ENCODE results near the gene SPNS3. TPM values are rescaled to one million over a fixed set of nuclear protein-coding genes. Genes with fewer than 3 reads are reported as not detected.

The SPNS3 gene
- total and polyA plus RNA-seq, 2 of the 4 experiments (the other 2 are of a cell fraction): 0.18 TPM; not detected in 1

DNA sequence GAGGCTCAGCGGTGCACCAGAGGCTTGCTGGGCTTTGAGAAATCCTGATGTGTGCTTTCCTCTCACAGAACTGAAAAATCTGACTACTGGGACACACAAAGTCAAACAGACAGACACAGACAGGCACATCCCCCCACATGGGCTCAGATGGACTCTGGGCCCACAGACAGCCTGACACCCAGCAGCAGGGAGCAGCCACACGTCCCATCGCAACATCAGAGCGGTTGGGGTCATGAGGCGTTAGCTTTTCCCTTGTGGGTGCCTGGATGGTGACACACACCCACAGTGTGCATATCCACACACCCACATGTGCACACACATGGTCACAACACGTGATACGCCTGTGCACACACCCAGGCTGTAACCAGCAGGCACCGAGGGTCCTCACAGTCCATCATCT is 6.3 kb downstream of the SPNS3 start:
- dilution Hi-C loops (cut with HindIII; ENCODE audit: low sequenced_read_pairs, unreplicated experiment): no loop called here
- POLR2A ChIA-PET (ENCODE audit: unreplicated experiment): no interaction called here

More for the DNA sequence above, 6.3 kb downstream of the SPNS3 start:
- 88% methylated on average over 3 of the region's 8 CpGs; no CpG with 5 or more reads in 1 of the 2 experiments for WGBS, 2 experiments (ENCODE audit: extremely low coverage in 2 of 2, insufficient read length in 1 of 2)
- Histone ChIP-seq H3K27me3 (ENCODE audit: control insufficient read depth, insufficient read depth, low read length) (peaks cover 32% of the 10 kb centered on the region), H3K9me1 (ENCODE audit: insufficient read depth, low read length) (no peaks in the 10 kb centered on the region), H3K36me3 (ENCODE audit: control insufficient read depth, insufficient read depth, low read length) (no peaks in the 10 kb centered on the region), H2AK5ac (ENCODE audit: low read depth, low read length) (no peak overlapping the region), H3K18ac (ENCODE audit: low read depth, low read length) (no peak overlapping the region), H3K9me3 (ENCODE audit: control insufficient read depth, insufficient read depth, low read length) (no peaks in the 10 kb centered on the region), H3K4ac (ENCODE audit: low read depth, low read length) (no peak overlapping the region), H3K9ac (ENCODE audit: low read depth, low read length) (no peak overlapping the region), H4K5ac (ENCODE audit: low read depth, low read length) (no peak overlapping the region), H3K56ac (ENCODE audit: extremely low read depth, insufficient read depth, low read length) (no peak overlapping the region), H3K4me1 (ENCODE audit: control insufficient read depth, insufficient read depth, low read length) (no peaks in the 10 kb centered on the region), H3K23ac (ENCODE audit: low read depth, low read length) (no peak overlapping the region), H3K14ac (replicated peaks; ENCODE audit: low read depth, low read length) (no peak overlapping the region), H2BK5ac (ENCODE audit: low read depth, low read length, poor library complexity, severe bottlenecking) (no peak overlapping the region), H2BK15ac (ENCODE audit: low read depth, low read length) (no peak overlapping the region), H3K27ac (ENCODE audit: insufficient read depth, low read length) (no peak overlapping the region), H3K4me2 (ENCODE audit: low read depth, low read length) (no peak overlapping the region), H2AK9ac (replicated peaks; ENCODE audit: low read depth, low read length, poor library complexity) (no peak overlapping the region), H4K8ac (ENCODE audit: low read depth in 2 of 2, low read length in 2 of 2) (no peak overlapping the region), H3K4me3 (ENCODE audit: insufficient read depth, low read depth, low read length) (no peak overlapping the region), H4K20me1 (ENCODE audit: insufficient read depth, low read length) (no peaks in the 10 kb centered on the region; the same call in 1 of the 2 replicates), H2AFZ (replicated peaks; ENCODE audit: low read length, poor library complexity) (no peak overlapping the region), H2BK120ac (ENCODE audit: low read depth, low read length) (no peak overlapping the region), H3K79me1 (ENCODE audit: low read depth in 1 of 2, low read length in 2 of 2) (no peaks in the 10 kb centered on the region), H4K91ac (ENCODE audit: insufficient read depth, low read depth, low read length) (no peak overlapping the region), H2BK20ac (ENCODE audit: low read depth, low read length) (no peak overlapping the region)
- BruUV-seq (replicated peaks): no TSS peak
- no peak for ATAC-seq (ENCODE audit: low read depth)
- DNase-seq: no peak
- CTCF ChIA-PET: no interaction called here
- TF ChIP-seq CEBPB (IDR thresholded peaks at IDR 0.05; ENCODE audit: low read depth, low read length): no peak
- TF ChIP-seq SMC3 (IDR thresholded peaks at IDR 0.05; ENCODE audit: low read depth, low read length): no peak
- TF ChIP-seq NFE2L2 (IDR thresholded peaks at IDR 0.05; ENCODE audit: low read depth, low read length): no peak
- TF ChIP-seq CTCF (conservative IDR thresholded peaks at IDR 0.05; ENCODE audit: low read depth, low read length): no peak
- TF ChIP-seq CHD1 (IDR thresholded peaks at IDR 0.05; ENCODE audit: low read depth, low read length): no peak
- TF ChIP-seq, protein P1, sequence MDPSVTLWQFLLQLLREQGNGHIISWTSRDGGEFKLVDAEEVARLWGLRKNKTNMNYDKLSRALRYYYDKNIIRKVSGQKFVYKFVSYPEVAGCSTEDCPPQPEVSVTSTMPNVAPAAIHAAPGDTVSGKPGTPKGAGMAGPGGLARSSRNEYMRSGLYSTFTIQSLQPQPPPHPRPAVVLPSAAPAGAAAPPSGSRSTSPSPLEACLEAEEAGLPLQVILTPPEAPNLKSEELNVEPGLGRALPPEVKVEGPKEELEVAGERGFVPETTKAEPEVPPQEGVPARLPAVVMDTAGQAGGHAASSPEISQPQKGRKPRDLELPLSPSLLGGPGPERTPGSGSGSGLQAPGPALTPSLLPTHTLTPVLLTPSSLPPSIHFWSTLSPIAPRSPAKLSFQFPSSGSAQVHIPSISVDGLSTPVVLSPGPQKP (IDR thresholded peaks at IDR 0.05; ENCODE audit: borderline replicate concordance, low read depth, low read length): no peak
- TF ChIP-seq MAFK (IDR thresholded peaks at IDR 0.05; ENCODE audit: low read depth, low read length): no peak
- no peak for TF ChIP-seq FOS (IDR thresholded peaks at IDR 0.05; ENCODE audit: low read depth, low read length)
- TF ChIP-seq, protein P2, sequence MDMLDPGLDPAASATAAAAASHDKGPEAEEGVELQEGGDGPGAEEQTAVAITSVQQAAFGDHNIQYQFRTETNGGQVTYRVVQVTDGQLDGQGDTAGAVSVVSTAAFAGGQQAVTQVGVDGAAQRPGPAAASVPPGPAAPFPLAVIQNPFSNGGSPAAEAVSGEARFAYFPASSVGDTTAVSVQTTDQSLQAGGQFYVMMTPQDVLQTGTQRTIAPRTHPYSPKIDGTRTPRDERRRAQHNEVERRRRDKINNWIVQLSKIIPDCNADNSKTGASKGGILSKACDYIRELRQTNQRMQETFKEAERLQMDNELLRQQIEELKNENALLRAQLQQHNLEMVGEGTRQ (IDR thresholded peaks at IDR 0.05; ENCODE audit: low read depth, low read length): no peak
- no peak for TF ChIP-seq POLR2A (IDR thresholded peaks at IDR 0.05; ENCODE audit: low read depth, low read length)
- no peak for TF ChIP-seq BHLHE40 (IDR thresholded peaks at IDR 0.05; ENCODE audit: low read depth, low read length)
- no peak for TF ChIP-seq RCOR1 (IDR thresholded peaks at IDR 0.05; ENCODE audit: insufficient replicate concordance, low read length)
- TF ChIP-seq RAD21 (IDR thresholded peaks at IDR 0.05; ENCODE audit: low read length): no peak
- TF ChIP-seq MAZ (IDR thresholded peaks at IDR 0.05; ENCODE audit: borderline replicate concordance, low read depth, low read length): no peak
- TF ChIP-seq RFX5 (IDR thresholded peaks at IDR 0.05; ENCODE audit: low read depth, low read length): no peak
- no peak for TF ChIP-seq MXI1 (IDR thresholded peaks at IDR 0.05; ENCODE audit: borderline replicate concordance, low read depth, low read length)
- in situ Hi-C loops (cut with MboI; ENCODE audit: low sequenced_read_pairs): no loop called here
- intact Hi-C loops (cut with micrococcal nuclease): no loop called here

Data from IMR-90 (cell line).